Measurements from ENCODE around the gene DCAF5.
A peak's percentile ranks its signal among the peaks of the same experiment; 100 is the strongest.
"Not testable (repeated sequence)": the region's sequence is repeated elsewhere in the genome, so short reads cannot be mapped to it uniquely, and the experiment has no call there.

DCAF5 gene

DNA sequence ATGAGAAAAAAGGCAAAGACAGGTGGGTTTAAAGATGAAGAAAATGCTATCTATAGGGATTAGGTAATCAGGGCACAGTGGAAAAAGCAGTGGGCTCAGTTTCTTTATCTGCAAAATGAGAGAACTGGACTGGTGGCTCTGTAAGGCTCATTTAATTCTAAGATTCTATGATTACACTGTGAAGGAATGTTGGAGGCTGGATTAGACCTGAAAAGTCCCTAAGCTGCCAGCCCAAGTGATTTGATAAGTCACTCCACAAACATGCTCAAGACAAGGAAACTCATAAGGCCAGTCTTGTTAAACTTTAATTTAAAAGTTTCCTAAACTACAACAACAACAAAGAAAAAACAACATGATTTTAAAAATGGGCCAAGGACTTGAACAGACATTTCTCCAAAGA, 75.1 kb downstream of the DCAF5 start:
- no peak for DNase-seq (ENCODE audit: low read depth)
- H3K4me3 ChIP-seq (ENCODE audit: low read depth, low read length): no peak overlapping the region
- TF ChIP-seq, protein P1, sequence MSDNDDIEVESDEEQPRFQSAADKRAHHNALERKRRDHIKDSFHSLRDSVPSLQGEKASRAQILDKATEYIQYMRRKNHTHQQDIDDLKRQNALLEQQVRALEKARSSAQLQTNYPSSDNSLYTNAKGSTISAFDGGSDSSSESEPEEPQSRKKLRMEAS (IDR thresholded peaks at IDR 0.05; ENCODE audit: low read depth, low read length): no peak
- TF ChIP-seq, protein P2, sequence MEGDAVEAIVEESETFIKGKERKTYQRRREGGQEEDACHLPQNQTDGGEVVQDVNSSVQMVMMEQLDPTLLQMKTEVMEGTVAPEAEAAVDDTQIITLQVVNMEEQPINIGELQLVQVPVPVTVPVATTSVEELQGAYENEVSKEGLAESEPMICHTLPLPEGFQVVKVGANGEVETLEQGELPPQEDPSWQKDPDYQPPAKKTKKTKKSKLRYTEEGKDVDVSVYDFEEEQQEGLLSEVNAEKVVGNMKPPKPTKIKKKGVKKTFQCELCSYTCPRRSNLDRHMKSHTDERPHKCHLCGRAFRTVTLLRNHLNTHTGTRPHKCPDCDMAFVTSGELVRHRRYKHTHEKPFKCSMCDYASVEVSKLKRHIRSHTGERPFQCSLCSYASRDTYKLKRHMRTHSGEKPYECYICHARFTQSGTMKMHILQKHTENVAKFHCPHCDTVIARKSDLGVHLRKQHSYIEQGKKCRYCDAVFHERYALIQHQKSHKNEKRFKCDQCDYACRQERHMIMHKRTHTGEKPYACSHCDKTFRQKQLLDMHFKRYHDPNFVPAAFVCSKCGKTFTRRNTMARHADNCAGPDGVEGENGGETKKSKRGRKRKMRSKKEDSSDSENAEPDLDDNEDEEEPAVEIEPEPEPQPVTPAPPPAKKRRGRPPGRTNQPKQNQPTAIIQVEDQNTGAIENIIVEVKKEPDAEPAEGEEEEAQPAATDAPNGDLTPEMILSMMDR (IDR thresholded peaks at IDR 0.05; ENCODE audit: low read depth, low read length): no peak
- TF ChIP-seq MYC (IDR thresholded peaks at IDR 0.05; ENCODE audit: low read depth, low read length) (no peak), POLR2A (IDR thresholded peaks at IDR 0.05; ENCODE audit: extremely low read depth, insufficient read length) (no peak)

DNA sequence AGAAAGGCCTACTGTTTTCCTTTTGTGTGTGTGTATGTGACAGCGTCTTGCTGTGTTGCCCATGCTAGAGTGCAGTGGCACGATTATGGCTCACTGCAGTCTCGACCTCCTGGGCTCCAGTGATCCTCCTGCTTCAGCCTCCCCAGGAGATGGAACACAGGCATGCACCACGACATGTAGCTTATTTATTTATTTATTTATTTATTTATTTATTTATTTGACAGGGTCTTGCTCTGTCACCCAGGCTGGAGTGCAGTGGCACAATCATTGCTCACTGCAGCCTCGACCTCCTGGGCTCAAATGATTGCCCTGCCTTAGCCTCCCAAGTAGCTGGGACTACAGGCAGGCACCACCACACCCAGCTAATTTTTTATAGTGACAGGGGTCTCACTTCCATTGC, 75.7 kb downstream of the DCAF5 start:
- not testable (repeated sequence) for DNase-seq (ENCODE audit: low read depth); H3K4me3 ChIP-seq (ENCODE audit: low read depth, low read length)

DNA sequence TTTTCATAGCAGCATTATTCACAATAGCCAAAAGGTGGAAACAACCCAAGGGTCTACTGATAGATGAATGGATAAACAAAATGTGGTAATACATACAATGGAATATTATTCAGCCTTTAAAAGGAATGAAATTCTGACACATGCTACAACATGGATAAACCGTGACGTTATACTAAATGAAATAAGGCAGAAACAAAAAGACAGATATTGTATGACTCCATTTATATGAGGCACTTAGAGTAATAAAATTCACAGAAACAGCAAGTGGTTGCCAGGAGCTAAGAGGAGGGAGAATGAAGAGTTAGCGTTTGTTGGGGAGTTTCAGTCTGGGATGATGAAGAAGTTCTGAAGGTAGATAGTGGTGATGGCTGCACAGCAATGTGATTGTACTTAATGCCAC, 76.6 kb downstream of the DCAF5 start:
- TF ChIP-seq MYC (IDR thresholded peaks at IDR 0.05; ENCODE audit: low read depth, low read length) (no peak), POLR2A (IDR thresholded peaks at IDR 0.05; ENCODE audit: extremely low read depth, insufficient read length) (no peak)
- TF ChIP-seq, protein P2 (IDR thresholded peaks at IDR 0.05; ENCODE audit: low read depth, low read length): no peak
- TF ChIP-seq, protein P1 (IDR thresholded peaks at IDR 0.05; ENCODE audit: low read depth, low read length): no peak
- DNase-seq (ENCODE audit: low read depth): no peak
- H3K4me3 ChIP-seq (ENCODE audit: low read depth, low read length): no peak overlapping the region

DNA sequence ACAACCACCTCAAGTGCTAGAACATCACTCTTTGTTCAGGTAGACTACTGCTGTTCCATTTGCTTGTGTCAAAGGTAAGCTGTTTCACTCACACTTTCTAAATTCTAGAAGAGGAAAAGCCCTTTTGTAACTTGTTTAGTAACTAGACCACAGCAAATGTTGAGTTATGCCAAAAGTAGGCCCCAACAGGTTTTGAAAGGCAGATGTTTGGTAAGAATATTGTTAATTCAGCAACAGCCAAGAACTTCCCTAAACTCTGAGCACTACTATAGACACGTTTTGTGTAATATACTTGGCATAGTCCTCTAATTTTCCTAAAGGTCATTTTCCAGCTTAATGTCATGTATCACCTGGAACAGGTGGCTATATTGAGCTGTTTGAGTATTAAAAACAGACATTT, 79.0 kb downstream of the DCAF5 start:
- TF ChIP-seq, protein P2 (IDR thresholded peaks at IDR 0.05; ENCODE audit: low read depth, low read length): no peak
- TF ChIP-seq POLR2A (IDR thresholded peaks at IDR 0.05; ENCODE audit: extremely low read depth, insufficient read length): no peak
- TF ChIP-seq MYC (IDR thresholded peaks at IDR 0.05; ENCODE audit: low read depth, low read length): no peak
- TF ChIP-seq, protein P1 (IDR thresholded peaks at IDR 0.05; ENCODE audit: low read depth, low read length): no peak
- no peak overlapping the region for H3K4me3 ChIP-seq (ENCODE audit: low read depth, low read length)
- DNase-seq (ENCODE audit: low read depth): peak; percentile 12

DNA sequence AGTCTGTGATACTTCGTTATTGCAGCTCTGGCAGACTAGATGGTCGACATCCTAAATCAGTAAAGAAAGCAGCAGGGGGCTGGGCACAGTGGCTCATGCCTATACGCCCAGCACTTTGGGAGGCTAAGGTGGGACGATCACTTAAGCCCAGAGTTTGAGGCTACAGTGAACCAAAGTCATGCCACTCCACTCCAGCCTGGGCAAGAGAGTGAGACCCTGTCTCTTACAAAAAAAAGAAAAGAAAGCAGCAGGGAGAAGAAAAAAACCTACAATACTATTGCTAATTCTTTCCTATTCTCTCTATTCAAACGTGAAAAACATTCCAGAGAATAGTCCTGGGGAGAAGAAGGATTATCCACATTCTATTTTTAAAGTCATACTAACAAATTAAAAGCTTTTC, 79.5 kb downstream of the DCAF5 start:
- DNase-seq (ENCODE audit: low read depth): no peak
- H3K4me3 ChIP-seq (ENCODE audit: low read depth, low read length): no peak overlapping the region
- TF ChIP-seq, protein P1 (IDR thresholded peaks at IDR 0.05; ENCODE audit: low read depth, low read length): no peak
- TF ChIP-seq POLR2A (IDR thresholded peaks at IDR 0.05; ENCODE audit: extremely low read depth, insufficient read length): no peak
- no peak for TF ChIP-seq MYC (IDR thresholded peaks at IDR 0.05; ENCODE audit: low read depth, low read length)
- TF ChIP-seq, protein P2 (IDR thresholded peaks at IDR 0.05; ENCODE audit: low read depth, low read length): no peak

DNA sequence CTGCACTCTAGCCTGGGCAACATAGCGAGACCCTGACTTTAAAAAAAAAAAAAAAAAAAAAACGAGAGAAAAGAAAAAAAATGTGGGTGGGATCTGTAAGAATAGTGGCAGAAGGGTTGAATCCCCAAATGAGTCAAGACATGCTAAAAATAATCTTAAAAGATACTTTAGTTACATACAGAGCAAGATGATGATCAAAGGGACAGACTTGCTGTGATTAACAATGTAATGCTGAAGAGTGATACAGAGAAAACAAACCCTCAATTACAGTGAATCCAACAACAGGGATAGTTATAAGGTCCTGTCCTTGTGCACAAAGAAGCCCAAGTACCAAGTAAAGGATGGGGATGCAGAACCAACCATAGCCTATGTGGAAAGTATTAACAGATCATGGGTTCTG, 80.3 kb downstream of the DCAF5 start:
- no peak for DNase-seq (ENCODE audit: low read depth)
- TF ChIP-seq MYC (IDR thresholded peaks at IDR 0.05; ENCODE audit: low read depth, low read length) (no peak), POLR2A (IDR thresholded peaks at IDR 0.05; ENCODE audit: extremely low read depth, insufficient read length) (no peak)
- TF ChIP-seq, protein P2 (IDR thresholded peaks at IDR 0.05; ENCODE audit: low read depth, low read length): no peak
- TF ChIP-seq, protein P1 (IDR thresholded peaks at IDR 0.05; ENCODE audit: low read depth, low read length): no peak
- H3K4me3 ChIP-seq (ENCODE audit: low read depth, low read length): no peak overlapping the region

Measured in NB4 (cell line).